OCI-LY1 (cell line): Measurements from ENCODE around the gene SMIM33.

Experiments used
- H2AFZ ChIP-seq: fragments of 200-600 bp; sonication (generic), shearing (Covaris generic); 2 replicates; pipeline ENCODE4 v1.6.0; 2014; ENCODE audit warnings: antibody characterized with exemption, mild to moderate bottlenecking, low read length
- H3F3A ChIP-seq: fragments of 200-600 bp; sonication (generic), shearing (Covaris generic); 2 replicates; pipeline ENCODE4 v1.6.0; 2014; ENCODE audit warnings: mild to moderate bottlenecking, antibody characterized with exemption, low read length, moderate library complexity; ENCODE audit not compliant: insufficient read depth
- H3K27ac ChIP-seq: fragments of 200-600 bp; sonication (generic); 2 replicates; pipeline ENCODE4 v1.5.1; 2014; ENCODE audit warnings: low read length, mixed run types, mild to moderate bottlenecking, low read depth; ENCODE audit not compliant: poor library complexity, severe bottlenecking
- H3K27me3 ChIP-seq: fragments of 200-600 bp; sonication (generic); 2 replicates; pipeline ENCODE4 v1.6.0; 2014; ENCODE audit warnings: antibody characterized with exemption, mild to moderate bottlenecking, low read length, moderate library complexity; ENCODE audit not compliant: insufficient read depth
- H3K36me3 ChIP-seq: fragments of 200-600 bp; sonication (generic); 2 replicates; pipeline ENCODE4 v1.6.1; 2014; ENCODE audit warnings: mild to moderate bottlenecking, antibody characterized with exemption, low read length, moderate library complexity, mixed read lengths; ENCODE audit not compliant: insufficient read depth
- H3K4me1 ChIP-seq: fragments of 200-600 bp; sonication (generic); 2 replicates; pipeline ENCODE4 v1.5.1; 2014; ENCODE audit warnings: mild to moderate bottlenecking, low read length, moderate library complexity; ENCODE audit not compliant: insufficient read depth, severe bottlenecking
- H3K4me2 ChIP-seq: fragments of 200-600 bp; sonication (generic), shearing (Covaris generic); 2 replicates; pipeline ENCODE4 v1.6.1; 2014; ENCODE audit warnings: low read length
- H3K4me3 ChIP-seq: fragments of 200-600 bp; sonication (generic); 2 replicates; pipeline ENCODE4 v1.5.1; 2014; ENCODE audit warnings: low read length, low read depth, mild to moderate bottlenecking, mixed read lengths; ENCODE audit not compliant: poor library complexity, severe bottlenecking
- H3K79me2 ChIP-seq: fragments of 200-600 bp; shearing (Covaris generic); 2 replicates; pipeline ENCODE4 v1.6.1; 2016; ENCODE audit warnings: mixed run types, low read length, mixed read lengths; ENCODE audit not compliant: insufficient read depth
- H3K9ac ChIP-seq: fragments of 200-600 bp; sonication (generic), shearing (Covaris generic); 2 replicates; pipeline ENCODE4 v1.6.1; 2014; ENCODE audit warnings: mild to moderate bottlenecking, low read length, mixed read lengths
- H3K9me2 ChIP-seq: fragments of 200-600 bp; sonication (generic), shearing (Covaris generic); 2 replicates; pipeline ENCODE4 v1.6.1; 2014; ENCODE audit warnings: low read depth, mild to moderate bottlenecking, low read length, mixed read lengths
- H3K9me3 ChIP-seq: fragments of 200-600 bp; shearing (Covaris generic); 2 replicates; pipeline ENCODE4 v1.6.1; 2014; ENCODE audit warnings: low read length, mixed read lengths
- H4K20me1 ChIP-seq: fragments of 200-600 bp; sonication (generic), shearing (Covaris generic); 2 replicates; pipeline ENCODE4 v1.6.0; 2016; ENCODE audit warnings: mild to moderate bottlenecking, low read length; ENCODE audit not compliant: insufficient read depth
- CTCF ChIP-seq: fragments of 200-600 bp; sonication (generic), shearing (Covaris generic); IDR thresholded peaks from 2 replicates; pipeline ENCODE4 v1.5.1; 2017; ENCODE audit warnings: mild to moderate bottlenecking, antibody characterized with exemption, low read length, moderate library complexity, mixed read lengths
- EZH2 ChIP-seq: fragments of 200-600 bp; sonication (generic), shearing (Covaris generic); IDR thresholded peaks from 2 replicates; pipeline ENCODE4 v1.8.0; 2017; ENCODE audit warnings: borderline replicate concordance, mixed run types, mild to moderate bottlenecking, antibody characterized with exemption, low read length, moderate library complexity, mixed read lengths

Gene SMIM33

GRCh38 chr5:139460455-139460854, 10.3 kb upstream of the SMIM33 start:
- Histone ChIP-seq H4K20me1 (no peaks in the 10 kb centered on the region), H3K4me3 (no peak overlapping the region), H3K79me2 (no peaks in the 10 kb centered on the region), H3K27me3 (no peaks in the 10 kb centered on the region), H2AFZ (no peak overlapping the region), H3K4me2 (no peak overlapping the region), H3K27ac (no peak overlapping the region), H3K36me3 (no peaks in the 10 kb centered on the region), H3K9ac (no peak overlapping the region), H3F3A (no peaks in the 10 kb centered on the region), H3K4me1 (no peaks in the 10 kb centered on the region), H3K9me3 (no peaks in the 10 kb centered on the region), H3K9me2 (no peaks in the 10 kb centered on the region)
- TF ChIP-seq CTCF (no peak), EZH2 (no peak)

- Histone ChIP-seq H3K9ac (no peak overlapping the region), H3K4me3 (no peak overlapping the region), H3F3A (no peaks in the 10 kb centered on the region), H3K27me3 (no peaks in the 10 kb centered on the region), H3K36me3 (no peaks in the 10 kb centered on the region), H3K4me2 (no peak overlapping the region), H3K4me1 (no peaks in the 10 kb centered on the region), H3K27ac (no peak overlapping the region), H4K20me1 (no peaks in the 10 kb centered on the region), H3K9me2 (no peaks in the 10 kb centered on the region), H2AFZ (no peak overlapping the region), H3K79me2 (no peaks in the 10 kb centered on the region), H3K9me3 (no peaks in the 10 kb centered on the region)
- no peak for TF ChIP-seq CTCF
- no peak for TF ChIP-seq EZH2
Measured at GRCh38 chr5:139461176-139461575, 9.6 kb upstream of the SMIM33 start.

- Histone ChIP-seq H3K9me2 (no peaks in the 10 kb centered on the region), H3K27ac (no peak overlapping the region), H3K9me3 (no peaks in the 10 kb centered on the region), H4K20me1 (no peaks in the 10 kb centered on the region), H3K27me3 (no peaks in the 10 kb centered on the region), H3K4me1 (no peaks in the 10 kb centered on the region), H3K9ac (no peak overlapping the region), H3K79me2 (no peaks in the 10 kb centered on the region), H3K4me3 (no peak overlapping the region), H3K36me3 (no peaks in the 10 kb centered on the region), H3F3A (no peaks in the 10 kb centered on the region), H2AFZ (no peak overlapping the region), H3K4me2 (no peak overlapping the region)
- TF ChIP-seq EZH2: no peak
- no peak for TF ChIP-seq CTCF
Measured at GRCh38 chr5:139461698-139462097, 9.1 kb upstream of the SMIM33 start.
